GM21528 (cell line): Measurements from ENCODE around the gene EPB41L3.

Experiments
- ATAC-seq: cut with Tn5 transposase; IDR thresholded peaks from one replicate; pipeline ENCODE4 v1.9.1; 2021; ENCODE audit warnings: mild to moderate bottlenecking, moderate library complexity; ENCODE audit not compliant: unreplicated experiment, low FRiP score

The EPB41L3 gene

DNA sequence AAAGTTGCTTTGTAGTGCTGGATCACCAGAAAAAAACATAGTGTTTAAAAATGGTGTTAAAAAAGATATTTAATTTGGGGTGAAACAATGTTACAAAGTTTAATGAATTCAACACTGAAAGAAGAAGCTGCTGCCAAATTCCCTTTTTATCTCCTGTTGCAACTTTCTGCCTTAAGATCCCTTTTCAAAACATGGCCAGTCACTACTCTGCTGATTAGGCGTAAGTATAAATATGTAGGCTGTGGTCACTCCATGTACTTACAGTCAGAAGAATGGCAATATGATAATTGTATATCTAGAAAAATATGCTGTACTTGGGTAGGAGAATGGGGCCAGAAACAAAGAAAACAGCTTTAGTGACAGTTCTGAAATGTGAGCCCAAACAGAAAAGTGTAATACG is 124.8 kb downstream of the EPB41L3 start:
- ATAC-seq, result no peak

DNA sequence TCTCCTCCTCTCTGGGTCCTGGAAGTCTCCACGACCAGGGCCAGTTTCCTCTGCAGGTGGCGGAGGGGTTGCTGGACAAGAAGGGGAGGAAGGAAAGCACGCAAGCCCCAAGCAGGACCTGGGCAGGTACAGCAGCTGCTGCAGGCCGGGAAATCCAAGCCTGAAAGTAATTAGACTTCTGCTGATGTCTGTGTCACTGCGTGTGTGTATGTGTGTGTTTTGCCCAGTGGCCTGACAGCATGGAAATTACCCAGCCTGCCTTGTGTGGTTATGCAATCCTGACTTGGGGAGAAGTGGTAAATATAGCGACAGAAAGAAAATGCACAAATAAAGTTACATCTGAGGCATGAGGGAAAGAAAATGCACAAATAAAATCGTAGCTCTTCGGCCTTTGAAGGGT is 126.5 kb downstream of the EPB41L3 start:
- no peak for ATAC-seq

DNA sequence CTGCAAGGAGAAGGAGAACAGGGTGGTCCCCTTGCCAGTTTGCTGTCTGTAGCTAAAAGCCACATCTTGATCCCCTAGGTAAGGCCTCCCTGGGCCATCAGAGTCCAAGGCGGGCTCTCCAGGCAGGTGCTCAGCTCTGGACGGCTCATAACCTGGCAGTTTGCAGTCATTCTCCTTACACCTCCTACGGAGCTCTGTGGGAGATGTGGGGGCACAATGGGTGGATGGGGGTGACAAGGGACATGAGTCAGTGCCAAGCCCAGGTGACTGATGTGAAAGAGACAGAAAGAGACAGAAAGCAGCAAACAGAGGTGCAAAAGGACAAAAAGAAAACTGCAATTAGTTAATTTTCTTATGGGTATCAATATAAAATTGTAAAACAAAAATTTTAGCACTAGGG is 127.7 kb downstream of the EPB41L3 start:
- no peak for ATAC-seq

DNA sequence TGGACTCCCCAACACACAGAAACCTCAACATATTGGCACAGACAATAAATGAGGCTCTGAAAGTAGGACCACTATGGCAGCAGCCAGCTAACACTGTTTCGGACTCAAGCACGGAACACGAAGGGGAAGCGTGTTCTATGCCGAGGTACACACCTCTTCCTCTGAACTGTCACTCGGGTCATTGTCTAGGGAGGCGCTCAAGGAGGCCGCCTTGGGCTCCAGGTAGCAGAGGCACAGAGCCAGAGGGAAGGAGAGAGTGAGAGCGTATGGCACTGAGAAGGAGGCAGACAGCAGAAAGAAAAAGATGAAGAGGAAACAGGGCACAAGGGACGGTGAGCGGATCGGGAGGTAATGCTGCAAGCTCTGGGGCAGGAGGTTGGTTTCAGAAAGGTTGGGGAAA is 128.1 kb downstream of the EPB41L3 start:
- no peak for ATAC-seq

DNA sequence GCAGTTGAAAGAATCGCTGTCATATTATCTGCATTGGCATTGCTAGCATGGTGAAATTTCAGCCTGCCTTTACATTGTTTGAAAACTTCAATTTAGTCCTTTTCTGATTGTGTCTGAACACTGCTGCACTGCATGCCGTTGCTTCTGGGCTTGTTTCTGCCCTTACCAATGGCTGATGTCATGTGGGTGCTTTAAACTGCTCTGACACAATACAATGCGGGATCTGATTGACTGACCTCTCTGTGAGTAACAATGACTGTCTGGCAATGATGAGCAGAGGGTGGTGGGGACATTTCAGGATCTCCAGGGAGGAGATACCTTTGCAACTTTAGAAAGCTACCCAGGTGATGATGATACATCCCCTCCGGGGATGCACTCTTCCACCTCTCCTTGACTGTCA is 128.8 kb downstream of the EPB41L3 start:
- no peak for ATAC-seq

DNA sequence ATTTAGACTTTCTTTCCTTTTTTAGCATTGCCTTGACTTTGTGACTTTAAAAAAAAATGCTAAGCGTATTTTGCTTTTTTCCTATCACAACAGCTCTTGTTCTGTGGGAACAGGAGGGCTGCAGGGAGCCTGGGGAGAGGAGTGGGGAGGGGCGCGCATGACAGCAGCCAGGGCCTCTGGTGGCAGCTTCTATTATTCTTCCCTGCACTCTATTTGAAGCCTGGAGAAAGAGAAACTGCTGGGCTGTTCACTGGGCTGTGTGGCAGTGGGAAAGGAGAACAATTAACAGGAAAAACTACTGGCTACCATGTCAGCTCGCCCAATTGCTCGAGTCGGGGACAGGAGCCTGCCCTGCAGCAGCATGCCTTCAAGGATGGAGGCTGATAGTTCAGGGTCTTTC is 129.3 kb downstream of the EPB41L3 start:
- ATAC-seq, result no peak

DNA sequence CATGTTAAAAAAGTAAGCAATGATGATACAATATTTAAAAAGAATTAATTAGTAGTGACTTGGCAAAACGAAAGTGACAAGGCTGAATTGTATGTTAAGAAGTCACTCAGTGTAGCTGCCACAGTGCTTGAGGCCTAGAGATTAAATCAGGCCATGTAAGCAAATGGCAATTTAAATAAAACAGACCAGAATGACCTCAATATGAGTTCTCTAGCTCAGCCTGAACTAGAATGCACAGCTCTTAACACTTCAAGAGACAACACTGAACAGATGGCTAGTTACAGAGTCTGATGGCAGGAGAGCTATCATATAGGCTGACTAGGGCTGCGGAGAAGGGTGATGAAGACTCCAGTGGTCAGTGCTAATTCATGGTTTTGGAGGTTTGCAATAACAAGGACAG is 130.3 kb downstream of the EPB41L3 start:
- ATAC-seq, result no peak

DNA sequence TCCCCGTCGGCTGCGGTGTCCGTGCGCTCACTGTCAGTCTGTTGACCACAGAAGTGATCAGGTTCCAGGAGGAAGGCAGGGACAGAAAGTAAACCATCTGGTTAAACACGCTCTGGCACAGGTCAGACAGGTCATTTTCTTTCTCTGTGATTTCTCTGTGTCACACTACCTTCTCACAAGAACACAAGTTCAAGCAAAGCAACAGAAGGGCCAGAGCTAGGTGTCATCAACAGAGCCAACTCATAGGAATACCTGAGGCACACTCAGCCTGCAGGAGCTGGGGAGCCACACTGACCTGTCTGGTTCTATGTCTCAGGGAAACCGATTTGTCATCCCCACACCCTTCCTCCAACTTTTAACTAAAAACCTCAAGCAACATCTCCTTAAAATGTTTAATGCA is 133.2 kb downstream of the EPB41L3 start:
- no peak for ATAC-seq

DNA sequence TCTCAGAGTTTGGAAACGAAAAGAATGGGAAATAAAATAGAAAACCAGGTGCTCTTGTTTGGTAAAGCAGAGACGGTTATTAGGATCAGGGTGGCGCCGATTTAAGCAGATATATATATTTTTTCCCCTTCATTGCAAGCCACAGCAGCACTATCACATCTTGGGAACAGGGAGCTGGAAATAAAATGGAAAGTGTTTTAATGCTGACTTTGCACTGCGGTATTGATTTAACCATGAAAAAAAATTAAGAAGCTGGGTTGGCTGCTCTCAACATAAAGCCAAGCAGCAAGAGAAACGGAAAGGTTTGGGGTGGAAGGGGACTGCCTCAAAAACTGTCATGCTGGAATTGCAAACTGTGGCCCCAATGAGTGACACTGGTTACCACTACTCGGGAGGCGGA is 145.5 kb downstream of the EPB41L3 start:
- no peak for ATAC-seq

DNA sequence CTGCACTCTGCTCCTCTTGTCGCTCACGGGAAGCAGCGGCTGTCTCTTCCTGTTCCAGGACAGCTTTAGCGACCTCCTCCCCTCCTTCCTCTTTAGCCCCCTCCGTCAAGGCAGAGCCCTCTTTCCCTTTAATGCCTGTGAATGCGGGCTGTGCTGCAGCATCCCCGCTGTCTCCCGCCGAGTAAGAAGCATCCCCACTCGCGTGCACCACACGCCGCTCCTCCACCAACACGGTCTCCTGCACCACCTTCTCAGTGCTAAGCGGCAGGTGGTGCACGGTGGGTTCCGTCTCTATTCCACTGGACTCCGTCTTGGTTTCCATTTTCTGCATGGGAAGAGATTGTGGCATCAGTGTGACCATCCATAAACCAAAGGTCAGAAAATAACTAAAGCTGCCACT is 146.7 kb downstream of the EPB41L3 start:
- no peak for ATAC-seq

DNA sequence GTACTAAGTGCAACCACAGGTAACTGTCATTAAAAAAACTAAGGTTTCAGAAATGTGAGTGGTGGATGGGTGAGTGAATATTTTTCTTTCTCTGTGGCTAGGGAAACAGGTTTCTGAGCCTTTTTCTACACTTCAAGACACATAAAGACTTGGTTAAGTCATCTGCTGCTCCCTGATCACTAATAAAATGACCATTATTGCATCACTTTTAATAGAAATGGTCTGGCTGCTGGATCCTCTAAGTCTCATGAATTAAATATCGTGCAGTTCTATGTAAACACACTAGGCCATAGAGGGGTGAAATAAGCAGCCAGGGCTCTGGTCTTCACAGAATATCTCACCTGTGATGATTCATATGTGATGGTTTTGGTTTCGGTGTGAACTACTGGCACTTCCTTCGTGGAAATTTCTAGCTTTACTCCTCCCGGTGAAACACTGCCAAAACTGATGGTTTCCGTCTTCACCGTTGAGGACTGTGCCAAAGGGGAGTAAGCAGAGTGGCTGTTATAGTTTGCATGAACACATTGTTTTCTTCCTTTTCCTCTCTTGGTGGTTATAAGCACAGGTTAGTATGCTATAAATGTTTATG is 147.8 kb downstream of the EPB41L3 start:
- ATAC-seq, result no peak

DNA sequence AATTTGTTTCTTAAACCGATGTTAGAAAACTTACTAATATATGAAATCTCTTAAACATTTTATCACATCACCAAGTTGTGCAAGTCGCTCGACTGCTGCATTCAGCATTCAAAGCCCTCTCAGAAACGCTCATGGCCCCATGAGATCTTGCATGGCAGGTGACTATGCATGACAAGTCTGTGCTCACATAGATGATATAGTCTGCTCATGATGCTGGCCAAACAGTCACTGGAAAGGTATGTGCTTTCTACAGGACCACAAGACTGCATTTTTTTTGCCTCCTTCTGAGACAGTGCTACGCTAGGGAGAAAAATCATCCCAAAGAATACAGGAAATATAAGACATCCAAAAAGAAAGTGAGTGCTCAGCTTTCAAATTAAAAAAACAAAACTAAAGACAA is 150.0 kb downstream of the EPB41L3 start:
- ATAC-seq, result no peak

DNA sequence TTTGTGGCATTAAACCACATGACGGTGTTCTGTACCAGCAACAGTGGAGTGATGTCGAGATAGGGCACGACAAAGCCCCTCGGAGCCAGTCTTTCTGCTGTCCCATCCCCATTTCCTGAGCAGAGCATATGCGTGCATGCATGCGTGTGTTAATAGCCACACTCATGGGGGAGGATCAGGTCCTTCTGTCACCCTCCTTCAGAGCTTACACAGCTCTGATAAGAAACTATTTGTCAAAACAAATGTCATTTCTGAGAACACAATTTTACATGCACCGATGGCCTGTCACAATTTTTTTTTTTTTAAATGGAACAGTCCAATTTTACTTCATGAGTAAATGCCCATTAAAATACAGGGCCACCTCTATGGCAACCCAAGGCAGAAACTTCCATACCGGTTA is 152.4 kb downstream of the EPB41L3 start:
- no peak for ATAC-seq

DNA sequence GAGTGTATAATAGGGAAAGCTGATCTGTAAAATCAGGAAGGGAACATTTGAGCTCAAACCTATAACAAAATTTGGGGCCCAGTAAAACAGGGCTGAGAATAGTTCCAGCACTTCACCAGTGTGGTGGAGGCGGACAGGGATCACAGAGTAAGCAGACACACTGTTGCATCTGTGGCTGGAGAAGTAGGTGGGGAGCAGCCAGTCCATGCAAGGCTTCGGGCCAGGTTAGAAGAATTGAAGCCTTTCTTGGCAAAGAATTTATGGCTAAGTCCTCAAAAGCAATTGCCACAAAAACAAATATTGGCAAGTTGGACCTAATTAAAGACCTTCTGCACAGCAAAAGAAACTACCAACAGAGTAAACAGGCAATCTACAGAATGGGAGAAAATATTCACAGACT is 154.4 kb downstream of the EPB41L3 start:
- no peak for ATAC-seq

DNA sequence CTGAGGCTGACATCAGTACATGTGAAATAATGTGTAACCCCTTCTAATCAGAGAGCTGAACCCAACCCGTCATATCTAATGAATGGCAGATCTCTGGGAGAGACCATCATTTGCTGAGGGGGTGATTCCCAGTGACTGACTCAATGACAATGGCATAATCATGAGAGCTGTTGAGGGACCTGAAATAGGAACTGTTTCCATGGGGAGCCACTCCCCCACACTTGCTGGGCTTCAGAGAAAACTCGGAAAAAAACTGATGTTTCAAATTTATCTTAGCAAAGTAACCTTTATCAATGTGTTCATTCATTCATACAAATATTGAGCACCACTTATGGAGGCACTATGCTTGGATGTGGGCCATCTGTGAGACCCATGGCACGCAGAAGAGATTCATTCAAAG is 154.9 kb downstream of the EPB41L3 start:
- no peak for ATAC-seq

DNA sequence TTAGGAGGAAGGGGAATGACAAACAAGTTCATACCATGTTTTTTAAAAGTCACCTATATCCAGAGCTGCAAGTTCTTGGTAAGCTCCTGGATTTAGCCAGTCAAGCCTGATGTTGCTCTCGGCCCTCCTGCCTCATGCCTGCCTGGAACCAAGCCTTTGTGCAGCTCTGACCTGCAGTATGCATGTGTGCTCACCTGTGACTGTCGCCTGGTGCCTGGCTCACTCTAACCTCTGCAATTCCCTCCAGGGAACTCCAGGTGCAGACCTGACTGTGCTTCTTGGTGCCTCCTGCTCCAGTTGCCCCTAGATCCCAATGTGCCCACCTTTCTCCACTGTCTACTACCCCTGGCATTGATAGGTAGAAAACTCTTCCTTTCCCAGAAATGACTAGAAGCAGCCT is 163.2 kb downstream of the EPB41L3 start:
- ATAC-seq, result no peak

DNA sequence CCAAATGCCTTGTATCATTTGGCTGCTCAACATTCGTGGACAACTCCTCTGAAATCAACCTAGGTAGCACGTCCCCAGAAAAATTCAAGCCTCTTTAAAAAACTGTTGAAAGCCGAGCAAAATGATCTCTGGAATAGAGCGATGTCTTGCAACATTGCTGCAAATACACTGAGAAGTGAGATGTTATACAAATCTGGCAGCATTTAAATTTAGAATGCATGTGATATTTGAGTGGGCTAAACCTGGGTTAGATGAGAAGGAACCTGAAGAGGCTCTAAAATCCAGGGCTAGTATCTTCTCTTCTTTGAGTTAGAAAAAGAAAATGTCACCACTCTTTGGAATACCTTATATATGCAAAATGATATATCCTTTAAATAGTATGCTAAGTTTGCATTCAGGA is 166.8 kb downstream of the EPB41L3 start:
- no peak for ATAC-seq

DNA sequence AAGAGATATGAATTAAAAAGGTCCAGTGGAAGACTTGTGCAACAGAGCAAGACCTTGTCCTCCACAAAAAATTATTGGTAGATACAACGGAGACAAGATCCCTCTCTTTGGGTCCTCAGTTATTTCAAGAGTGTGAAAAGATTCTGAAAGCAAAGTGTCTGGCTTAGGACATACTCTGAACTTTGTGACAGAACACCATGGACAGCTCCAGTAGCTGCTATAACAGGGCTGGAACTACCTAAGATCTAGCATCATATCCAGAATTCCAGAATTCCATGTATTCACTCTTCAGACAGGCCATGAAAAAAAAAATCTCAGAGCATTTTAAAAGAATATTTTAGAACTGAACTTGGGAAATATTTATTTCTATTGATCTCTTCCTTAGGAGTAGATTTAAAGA is 173.5 kb downstream of the EPB41L3 start:
- no peak for ATAC-seq

DNA sequence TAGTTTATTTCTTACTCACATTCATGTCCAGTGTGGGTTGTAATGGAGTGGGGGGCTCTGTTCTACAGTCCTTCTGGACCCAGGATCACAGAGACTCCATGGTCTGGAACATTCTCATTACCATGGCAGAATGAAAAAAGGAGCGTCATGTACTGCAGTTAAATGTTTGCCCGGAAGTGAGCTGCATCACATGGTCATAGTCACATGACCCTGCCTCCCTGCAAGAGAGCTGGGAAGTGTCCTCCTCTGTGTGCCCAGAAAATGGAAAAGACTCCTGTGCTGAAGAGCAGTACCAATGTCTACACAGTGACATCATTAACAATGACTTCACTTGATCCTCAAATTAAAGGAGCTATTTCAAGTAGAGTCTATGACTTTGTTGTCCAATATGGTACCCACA is 174.3 kb downstream of the EPB41L3 start:
- no peak for ATAC-seq

DNA sequence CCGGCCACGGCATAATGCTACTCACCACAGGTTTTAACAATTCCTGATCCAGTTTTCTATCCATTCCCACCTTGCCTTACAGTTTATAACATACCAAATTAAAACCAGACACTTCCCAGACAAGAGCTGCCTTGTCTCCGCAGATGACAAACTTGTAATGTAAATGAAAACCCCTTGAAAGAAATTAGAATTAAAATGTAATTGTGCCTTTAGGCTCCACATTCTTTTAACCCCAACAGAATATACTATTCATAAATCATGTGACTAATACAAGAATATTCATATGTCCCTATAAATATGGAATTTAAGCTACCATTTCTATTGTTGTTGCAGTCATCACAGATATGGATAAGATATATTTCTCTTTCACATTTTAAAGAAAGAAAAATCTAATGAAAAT is 178.4 kb downstream of the EPB41L3 start:
- ATAC-seq, result no peak

DNA sequence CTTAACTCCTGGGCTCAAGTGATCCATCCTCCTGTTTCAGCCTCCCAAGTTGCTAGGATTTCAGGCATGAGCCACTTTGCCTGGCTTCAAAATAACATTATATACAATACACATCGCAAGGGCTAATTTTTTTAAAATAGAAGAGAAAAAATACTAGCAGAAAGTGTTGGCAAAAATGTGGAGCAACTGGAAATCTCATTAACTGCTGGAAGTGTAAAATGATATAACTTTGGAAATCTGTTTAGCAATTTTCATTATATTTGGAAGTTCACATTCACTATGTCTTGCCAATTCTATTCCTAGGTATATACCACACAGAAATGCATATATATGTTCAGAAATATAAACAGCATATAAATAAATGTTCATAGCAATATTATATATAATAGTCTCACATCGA is 193.2 kb downstream of the EPB41L3 start:
- no peak for ATAC-seq
